BLaER1 (cell line): ENCODE measurements around the gene GNAO1.

Source experiments
- H3K27ac ChIP-seq: shearing (Covaris generic); formaldehyde crosslinking; 2 replicates; pipeline ENCODE4 v1.8.1; 2022
- H3K27me3 ChIP-seq: shearing (Covaris generic); formaldehyde crosslinking; 2 replicates; pipeline ENCODE4 v1.8.1; 2022
- H3K36me3 ChIP-seq: shearing (Covaris generic); formaldehyde crosslinking; 2 replicates; pipeline ENCODE4 v1.8.1; 2022
- H3K4me1 ChIP-seq: shearing (Covaris generic); formaldehyde crosslinking; 2 replicates; pipeline ENCODE4 v1.8.1; 2022
- H3K4me2 ChIP-seq: shearing (Covaris generic); formaldehyde crosslinking; 2 replicates; pipeline ENCODE4 v1.8.1; 2022
- H3K4me3 ChIP-seq: shearing (Covaris generic); formaldehyde crosslinking; 2 replicates; pipeline ENCODE4 v1.8.1; 2022
- H3K9ac ChIP-seq: shearing (Covaris generic); formaldehyde crosslinking; 2 replicates; pipeline ENCODE4 v1.8.1; 2022
- H3K9me3 ChIP-seq: shearing (Covaris generic); formaldehyde crosslinking; 2 replicates; pipeline ENCODE4 v1.8.1; 2022
- H4K20me1 ChIP-seq: shearing (Covaris generic); formaldehyde crosslinking; 2 replicates; pipeline ENCODE4 v1.8.1; 2022
- Cebpa-rat ChIP-seq: shearing (Covaris generic); IDR thresholded peaks from 2 replicates; pipeline ENCODE4 v1.8.1; 2022

Gene GNAO1

GRCh38 chr16:56191156-56191815 lies at the start of gene GNAO1:
TSS of gene GNAO1 (plus strand) at chr16:56191489. CDS start at chr16:56192236, 747 bp downstream.
- peaks cover 15% of the 10 kb centered on the region for H3K4me1 ChIP-seq
- peak within 1 kb of the TSS; percentile 92 for H3K4me2 ChIP-seq
- H3K9ac ChIP-seq = peak within 1 kb of the TSS; percentile 31; the same call in 1 of the 2 replicates
- peak within 1 kb of the TSS; percentile 72 for H3K4me3 ChIP-seq
- H4K20me1 ChIP-seq = peaks cover 39% of the 10 kb centered on the region
- no peaks in the 10 kb centered on the region for H3K9me3 ChIP-seq
- no peak for TF ChIP-seq Cebpa-rat
- no peaks in the 10 kb centered on the region for H3K36me3 ChIP-seq
- H3K27ac ChIP-seq = no peak within 1 kb of the TSS
- H3K27me3 ChIP-seq = peaks cover 82% of the 10 kb centered on the region

DNA sequence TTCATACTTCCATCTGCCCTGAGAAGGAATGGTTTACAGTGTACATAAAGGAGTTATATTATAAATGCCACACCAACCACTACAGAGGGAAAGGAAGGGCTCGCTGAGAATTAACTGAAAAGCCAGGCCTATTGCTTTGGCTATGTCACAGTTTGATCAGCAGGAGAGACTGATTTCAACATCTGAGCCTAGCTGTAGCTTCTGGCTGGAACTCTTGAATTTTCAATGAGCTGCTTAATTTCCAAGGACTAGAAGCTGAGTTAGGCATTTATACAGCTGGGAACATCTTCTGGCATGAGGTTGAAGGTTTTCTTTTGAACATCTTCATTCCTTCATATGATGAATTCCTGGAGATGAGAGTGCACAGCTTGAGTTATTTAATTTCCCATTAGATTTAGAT lies 47.6 kb upstream of the GNAO1 start:
- Histone ChIP-seq H3K36me3 (no peaks in the 10 kb centered on the region), H3K27ac (no peak overlapping the region), H3K27me3 (no peaks in the 10 kb centered on the region), H3K4me1 (0 out of 2 replicates have a peak, but pooled peaks cover 4% of the 10 kb centered on the region), H4K20me1 (no peaks in the 10 kb centered on the region), H3K9ac (no peak overlapping the region), H3K9me3 (no peaks in the 10 kb centered on the region), H3K4me3 (no peak overlapping the region), H3K4me2 (no peak overlapping the region)
- no peak for TF ChIP-seq Cebpa-rat

DNA sequence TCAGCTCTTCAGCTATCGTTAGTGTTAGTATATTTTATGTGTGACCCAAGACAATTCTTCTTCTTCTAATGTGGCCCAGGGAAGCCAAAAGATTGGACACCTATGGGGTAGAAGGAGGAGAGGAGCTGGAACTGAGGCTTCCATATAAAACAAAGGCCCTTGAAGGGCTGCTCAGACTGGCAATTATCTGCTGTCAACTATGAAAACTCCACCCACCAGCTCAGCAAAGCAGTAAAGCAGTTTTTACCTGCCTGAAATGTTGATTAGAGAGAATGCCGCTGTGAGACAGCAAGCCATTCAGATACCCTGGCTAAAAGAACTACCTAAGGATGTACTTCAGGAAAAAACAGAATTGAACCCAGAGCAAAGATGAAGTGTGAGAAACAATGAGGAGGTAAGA lies 45.9 kb upstream of the GNAO1 start:
- Histone ChIP-seq H3K27me3 (no peaks in the 10 kb centered on the region), H3K4me1 (0 out of 2 replicates have a peak, but pooled peaks cover 4% of the 10 kb centered on the region), H3K36me3 (no peaks in the 10 kb centered on the region), H4K20me1 (no peaks in the 10 kb centered on the region), H3K9ac (no peak overlapping the region), H3K4me3 (no peak overlapping the region), H3K27ac (no peak overlapping the region), H3K9me3 (no peaks in the 10 kb centered on the region), H3K4me2 (no peak overlapping the region)
- no peak for TF ChIP-seq Cebpa-rat

- Histone ChIP-seq H3K9me3 (no peaks in the 10 kb centered on the region), H3K9ac (no peak overlapping the region), H4K20me1 (no peaks in the 10 kb centered on the region), H3K4me1 (no peaks in the 10 kb centered on the region), H3K4me3 (no peak overlapping the region), H3K27ac (no peak overlapping the region), H3K36me3 (no peaks in the 10 kb centered on the region), H3K4me2 (no peak overlapping the region), H3K27me3 (no peaks in the 10 kb centered on the region)
- no peak for TF ChIP-seq Cebpa-rat
Observed at GRCh38 chr16:56151621-56152020, 39.7 kb upstream of the GNAO1 start.

DNA sequence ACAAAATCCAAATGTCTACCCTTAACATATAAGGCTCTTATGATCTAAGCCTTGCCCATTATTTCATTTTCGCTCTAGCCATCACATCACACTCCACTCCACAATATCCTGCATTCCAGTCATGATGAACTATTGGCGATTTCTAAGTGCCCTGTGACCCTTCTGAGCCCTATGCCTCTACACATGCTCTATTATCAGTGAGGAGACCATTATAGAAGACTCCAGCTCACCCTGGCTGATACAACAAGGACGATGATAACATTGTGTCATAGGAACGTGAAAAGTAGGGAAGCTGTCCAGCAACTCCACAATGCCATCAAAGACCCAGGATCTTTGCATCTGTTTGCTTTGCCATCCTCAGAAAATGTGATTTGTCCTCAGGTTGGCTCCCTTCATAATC lies 29.6 kb upstream of the GNAO1 start:
- no peaks in the 10 kb centered on the region; the same call in 1 of the 2 replicates for H3K9me3 ChIP-seq
- H3K36me3 ChIP-seq = no peaks in the 10 kb centered on the region
- no peaks in the 10 kb centered on the region for H3K27me3 ChIP-seq
- no peaks in the 10 kb centered on the region for H3K4me1 ChIP-seq
- no peaks in the 10 kb centered on the region for H4K20me1 ChIP-seq
- H3K4me2 ChIP-seq = no peak overlapping the region
- no peak for TF ChIP-seq Cebpa-rat
- H3K4me3 ChIP-seq = no peak overlapping the region
- no peak overlapping the region for H3K27ac ChIP-seq
- no peak overlapping the region for H3K9ac ChIP-seq

DNA sequence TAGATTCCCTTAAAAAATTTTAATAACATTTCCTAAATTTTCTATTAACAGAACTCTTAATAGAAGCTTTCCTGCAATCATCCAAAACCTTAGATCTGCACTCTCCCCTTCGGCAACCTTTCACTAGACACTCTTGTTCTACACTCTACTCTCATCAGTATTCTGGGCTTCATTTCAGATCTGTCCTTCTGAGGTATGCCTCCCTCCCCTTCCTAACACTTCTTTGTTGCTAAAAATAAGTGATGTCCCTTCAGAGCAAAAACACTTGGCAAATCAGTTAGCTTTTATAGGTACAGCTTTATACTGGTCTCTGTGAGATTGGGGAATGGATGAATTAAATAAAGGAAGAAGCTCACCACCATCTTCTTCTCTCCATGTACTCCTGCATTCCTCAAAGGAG lies 28.2 kb upstream of the GNAO1 start:
- Histone ChIP-seq H3K27ac (no peak overlapping the region), H3K4me1 (no peaks in the 10 kb centered on the region), H3K36me3 (no peaks in the 10 kb centered on the region), H4K20me1 (no peaks in the 10 kb centered on the region), H3K4me2 (no peak overlapping the region), H3K9me3 (no peaks in the 10 kb centered on the region; the same call in 1 of the 2 replicates), H3K27me3 (no peaks in the 10 kb centered on the region), H3K4me3 (no peak overlapping the region), H3K9ac (no peak overlapping the region)
- TF ChIP-seq Cebpa-rat = no peak

DNA sequence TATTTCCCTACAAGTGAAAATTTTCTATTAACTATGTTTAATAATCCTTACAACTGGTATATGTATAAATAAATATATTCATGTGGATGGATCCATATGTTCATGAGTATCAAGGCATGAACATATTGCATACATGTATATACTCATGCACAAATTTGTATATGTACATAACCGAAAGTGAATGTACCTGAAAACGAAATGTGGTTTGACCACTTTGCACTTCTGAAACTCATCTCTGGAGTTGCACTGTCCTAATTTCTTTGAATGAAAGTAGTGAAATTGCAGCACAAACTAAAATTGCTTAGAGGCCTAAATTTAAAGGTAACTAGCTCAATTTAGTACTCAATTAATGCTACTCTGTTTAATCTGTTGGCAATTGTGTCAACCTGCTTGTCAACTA lies 27.4 kb upstream of the GNAO1 start:
- H3K27me3 ChIP-seq = no peaks in the 10 kb centered on the region
- no peaks in the 10 kb centered on the region for H3K36me3 ChIP-seq
- H3K27ac ChIP-seq = no peak overlapping the region
- no peak overlapping the region for H3K9ac ChIP-seq
- no peak for TF ChIP-seq Cebpa-rat
- H3K4me1 ChIP-seq = no peaks in the 10 kb centered on the region
- H4K20me1 ChIP-seq = no peaks in the 10 kb centered on the region
- no peak overlapping the region for H3K4me3 ChIP-seq
- no peaks in the 10 kb centered on the region; the same call in 1 of the 2 replicates for H3K9me3 ChIP-seq
- H3K4me2 ChIP-seq = no peak overlapping the region

DNA sequence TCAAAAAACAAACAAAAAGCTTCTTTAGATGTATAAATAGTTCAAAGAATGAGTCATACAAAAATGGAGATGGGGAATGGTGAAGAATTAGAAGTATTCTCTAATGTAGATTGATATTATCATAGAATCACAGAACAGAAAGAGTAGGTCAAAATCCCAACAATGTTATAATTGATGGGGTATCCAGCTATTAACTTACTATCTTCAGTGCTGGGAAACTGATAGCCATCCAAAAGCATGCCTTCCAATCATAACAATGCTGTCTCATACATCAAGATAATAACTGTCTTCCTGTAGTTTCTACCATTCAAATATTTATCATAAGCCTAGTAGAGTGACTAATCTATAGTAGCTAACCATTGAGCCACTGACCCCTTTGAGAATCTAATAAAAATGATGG lies 26.7 kb upstream of the GNAO1 start:
- H3K4me3 ChIP-seq = no peak overlapping the region
- H3K9ac ChIP-seq = no peak overlapping the region
- no peak overlapping the region for H3K4me2 ChIP-seq
- no peaks in the 10 kb centered on the region for H3K4me1 ChIP-seq
- TF ChIP-seq Cebpa-rat = no peak
- no peaks in the 10 kb centered on the region for H4K20me1 ChIP-seq
- no peaks in the 10 kb centered on the region for H3K36me3 ChIP-seq
- H3K9me3 ChIP-seq = no peaks in the 10 kb centered on the region; the same call in 1 of the 2 replicates
- H3K27me3 ChIP-seq = no peaks in the 10 kb centered on the region
- H3K27ac ChIP-seq = no peak overlapping the region

GRCh38 chr16:56174411-56174810 lies 16.9 kb upstream of the GNAO1 start:
- no peak for TF ChIP-seq Cebpa-rat
- Histone ChIP-seq H3K27ac (no peak overlapping the region), H3K4me2 (no peak overlapping the region), H3K9ac (no peak overlapping the region), H3K4me1 (peaks cover 12% of the 10 kb centered on the region), H3K9me3 (peaks cover 14% of the 10 kb centered on the region), H3K36me3 (no peaks in the 10 kb centered on the region), H4K20me1 (no peaks in the 10 kb centered on the region), H3K4me3 (no peak overlapping the region), H3K27me3 (no peaks in the 10 kb centered on the region)

GRCh38 chr16:56181401-56181800 lies 9.9 kb upstream of the GNAO1 start:
- no peaks in the 10 kb centered on the region for H3K36me3 ChIP-seq
- H3K27me3 ChIP-seq = no peaks in the 10 kb centered on the region
- no peaks in the 10 kb centered on the region for H4K20me1 ChIP-seq
- no peak overlapping the region for H3K4me3 ChIP-seq
- H3K9ac ChIP-seq = no peak overlapping the region
- no peak overlapping the region for H3K27ac ChIP-seq
- TF ChIP-seq Cebpa-rat = no peak
- H3K4me2 ChIP-seq = no peak overlapping the region
- H3K4me1 ChIP-seq = no peaks in the 10 kb centered on the region
- H3K9me3 ChIP-seq = peaks cover 34% of the 10 kb centered on the region

- TF ChIP-seq Cebpa-rat = no peak
- peaks cover 28% of the 10 kb centered on the region for H3K9me3 ChIP-seq
- no peaks in the 10 kb centered on the region for H3K4me1 ChIP-seq
- H3K4me3 ChIP-seq = no peak overlapping the region
- no peak overlapping the region for H3K9ac ChIP-seq
- H3K4me2 ChIP-seq = no peak overlapping the region
- H3K27me3 ChIP-seq = peaks cover 5% of the 10 kb centered on the region; the same call in 1 of the 2 replicates
- H3K36me3 ChIP-seq = no peaks in the 10 kb centered on the region
- no peak overlapping the region for H3K27ac ChIP-seq
- H4K20me1 ChIP-seq = no peaks in the 10 kb centered on the region
Observed at GRCh38 chr16:56183266-56183665, 8.0 kb upstream of the GNAO1 start.
